MM.1S (cell line): ENCODE measurements around the gene CNTRL.

Experiments used
- DNase-seq: peaks from one replicate; pipeline ENCODE4 v3.0.0-alpha.2; 2015
- H2AFZ ChIP-seq: fragments of 300-600 bp; sonication (generic); 2 replicates; pipeline ENCODE4 v1.6.0; 2016; ENCODE audit warnings: antibody characterized with exemption, low read length
- H3F3A ChIP-seq: fragments of 300-600 bp; sonication (generic); 2 replicates; pipeline ENCODE4 v1.6.1; 2016; ENCODE audit warnings: mild to moderate bottlenecking, antibody characterized with exemption, low read length, moderate library complexity, mixed read lengths; ENCODE audit not compliant: insufficient read depth
- H3K27ac ChIP-seq: fragments of 300-600 bp; sonication (generic); 2 replicates; pipeline ENCODE4 v1.5.1; 2016; ENCODE audit warnings: mild to moderate bottlenecking, low read length
- H3K27me3 ChIP-seq: fragments of 300-600 bp; sonication (generic); replicated peaks from 2 replicates; pipeline ENCODE4 v1.6.0; 2016; ENCODE audit warnings: low read length; ENCODE audit not compliant: insufficient read depth
- H3K36me3 ChIP-seq: fragments of 300-600 bp; sonication (generic); replicated peaks from 2 replicates; pipeline ENCODE4 v1.6.1; 2016; ENCODE audit warnings: mild to moderate bottlenecking, low read length, mixed read lengths; ENCODE audit not compliant: insufficient read depth
- H3K4me1 ChIP-seq: fragments of 300-600 bp; sonication (generic); 2 replicates; pipeline ENCODE4 v1.6.1; 2016; ENCODE audit warnings: low read length, mixed read lengths
- H3K4me2 ChIP-seq: fragments of 300-600 bp; sonication (generic); 2 replicates; pipeline ENCODE4 v1.6.0; 2016; ENCODE audit warnings: low read depth, low read length
- H3K4me3 ChIP-seq: fragments of 300-600 bp; sonication (generic); 2 replicates; pipeline ENCODE4 v1.5.1; 2016; ENCODE audit warnings: low read length, mixed read lengths
- H3K79me2 ChIP-seq: fragments of 300-600 bp; sonication (generic); 2 replicates; pipeline ENCODE4 v1.6.1; 2016; ENCODE audit warnings: mixed run types, low read length, mixed read lengths
- H3K9ac ChIP-seq: fragments of 300-600 bp; sonication (generic); 2 replicates; pipeline ENCODE4 v1.6.1; 2016; ENCODE audit warnings: low read length, mixed read lengths
- H3K9me2 ChIP-seq: fragments of 300-600 bp; sonication (generic); replicated peaks from 2 replicates; pipeline ENCODE4 v1.6.1; 2016; ENCODE audit warnings: mild to moderate bottlenecking, low read length, mixed read lengths; ENCODE audit not compliant: insufficient read depth
- H3K9me3 ChIP-seq: fragments of 300-600 bp; sonication (generic); replicated peaks from 2 replicates; pipeline ENCODE4 v1.6.1; 2016; ENCODE audit warnings: mild to moderate bottlenecking, low read length, mixed read lengths; ENCODE audit not compliant: insufficient read depth
- H4K20me1 ChIP-seq: fragments of 300-600 bp; sonication (generic); 2 replicates; pipeline ENCODE4 v1.6.1; 2016; ENCODE audit warnings: mild to moderate bottlenecking, low read length, moderate library complexity, mixed read lengths; ENCODE audit not compliant: insufficient read depth
- EZH2 ChIP-seq: fragments of 300-600 bp; sonication (generic); optimal IDR thresholded peaks from 2 replicates; pipeline ENCODE3; 2017; ENCODE audit warnings: low read depth, mild to moderate bottlenecking, antibody characterized with exemption, low read length, mixed read lengths
- EZH2phosphoT487 ChIP-seq: fragments of 300-600 bp; sonication (generic); IDR thresholded peaks from 2 replicates; pipeline ENCODE4 v1.6.1; 2018; ENCODE audit warnings: antibody characterized with exemption, low read length
- TF ChIP-seq, protein P1 (sequence below): fragments of 300-600 bp; sonication (generic); IDR thresholded peaks from 2 replicates; pipeline ENCODE4 v1.5.1; 2016; ENCODE audit warnings: antibody characterized with exemption, low read length, mixed read lengths

CNTRL gene

DNA sequence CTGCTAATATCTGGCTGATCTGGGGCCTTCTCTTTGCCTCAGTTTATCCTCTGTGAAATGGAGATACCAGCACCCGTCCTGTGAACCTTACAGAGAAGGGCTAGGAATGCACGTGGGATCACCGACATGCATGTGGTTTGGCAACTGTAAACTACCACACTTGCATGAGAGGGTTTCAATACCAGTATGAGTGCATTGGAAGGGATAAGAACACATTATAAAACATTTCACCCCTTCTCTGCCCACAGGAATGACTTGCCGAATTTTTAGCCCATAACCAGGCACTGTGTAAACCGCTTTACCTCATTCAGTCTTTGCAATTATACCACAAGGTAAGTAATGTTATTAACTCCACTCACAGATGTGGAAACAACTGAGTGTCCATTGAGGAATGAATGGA lies 135.8 kb downstream of the CNTRL start:
- Histone ChIP-seq H3K9ac (no peak overlapping the region), H3K4me1 (peaks cover 15% of the 10 kb centered on the region), H3K9me3 (no peaks in the 10 kb centered on the region), H3K9me2 (no peaks in the 10 kb centered on the region), H3K27me3 (no peaks in the 10 kb centered on the region), H3K36me3 (no peaks in the 10 kb centered on the region), H3K79me2 (no peaks in the 10 kb centered on the region), H2AFZ (no peak overlapping the region), H3K4me2 (no peak overlapping the region), H3K27ac (no peak overlapping the region), H4K20me1 (no peaks in the 10 kb centered on the region), H3K4me3 (no peak overlapping the region), H3F3A (no peaks in the 10 kb centered on the region)
- no peak for TF ChIP-seq EZH2
- TF ChIP-seq EZH2phosphoT487: no peak
- TF ChIP-seq, protein P1, sequence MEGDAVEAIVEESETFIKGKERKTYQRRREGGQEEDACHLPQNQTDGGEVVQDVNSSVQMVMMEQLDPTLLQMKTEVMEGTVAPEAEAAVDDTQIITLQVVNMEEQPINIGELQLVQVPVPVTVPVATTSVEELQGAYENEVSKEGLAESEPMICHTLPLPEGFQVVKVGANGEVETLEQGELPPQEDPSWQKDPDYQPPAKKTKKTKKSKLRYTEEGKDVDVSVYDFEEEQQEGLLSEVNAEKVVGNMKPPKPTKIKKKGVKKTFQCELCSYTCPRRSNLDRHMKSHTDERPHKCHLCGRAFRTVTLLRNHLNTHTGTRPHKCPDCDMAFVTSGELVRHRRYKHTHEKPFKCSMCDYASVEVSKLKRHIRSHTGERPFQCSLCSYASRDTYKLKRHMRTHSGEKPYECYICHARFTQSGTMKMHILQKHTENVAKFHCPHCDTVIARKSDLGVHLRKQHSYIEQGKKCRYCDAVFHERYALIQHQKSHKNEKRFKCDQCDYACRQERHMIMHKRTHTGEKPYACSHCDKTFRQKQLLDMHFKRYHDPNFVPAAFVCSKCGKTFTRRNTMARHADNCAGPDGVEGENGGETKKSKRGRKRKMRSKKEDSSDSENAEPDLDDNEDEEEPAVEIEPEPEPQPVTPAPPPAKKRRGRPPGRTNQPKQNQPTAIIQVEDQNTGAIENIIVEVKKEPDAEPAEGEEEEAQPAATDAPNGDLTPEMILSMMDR: no peak
- DNase-seq: no peak

DNA sequence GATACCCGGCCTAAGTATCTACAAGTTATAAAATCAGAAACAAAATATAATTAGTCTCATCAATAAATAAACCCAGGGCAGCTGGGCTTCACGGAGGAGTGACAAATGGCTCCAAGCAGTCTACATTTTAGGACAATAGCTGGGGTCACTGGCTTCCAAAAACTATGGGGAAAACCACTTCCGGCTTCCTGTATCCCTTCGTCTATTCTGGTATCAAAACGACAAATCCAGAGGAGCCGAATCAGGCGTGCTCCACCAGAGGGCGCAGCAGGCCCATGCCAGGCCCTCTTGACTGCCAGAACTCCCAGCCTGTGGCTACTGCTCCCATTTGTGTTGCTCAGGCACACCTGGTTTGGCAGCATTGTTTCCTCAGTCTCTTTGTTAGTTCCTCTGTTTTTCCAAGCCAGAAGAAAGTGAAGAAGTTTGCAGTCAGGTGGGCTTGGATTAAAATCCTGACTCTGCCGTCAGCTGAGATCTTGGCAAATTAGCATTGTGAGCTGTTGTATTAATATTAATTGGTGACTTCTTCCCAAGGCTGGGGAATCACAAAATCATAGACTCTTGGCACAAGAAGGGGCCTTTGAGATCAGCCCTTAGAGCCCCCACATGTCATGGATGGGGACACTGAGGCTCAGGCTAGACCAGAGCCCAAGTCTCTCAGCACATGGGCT lies 138.5 kb downstream of the CNTRL start:
- Histone ChIP-seq H3K9me3 (no peaks in the 10 kb centered on the region), H3K79me2 (no peaks in the 10 kb centered on the region), H3K27me3 (no peaks in the 10 kb centered on the region), H4K20me1 (no peaks in the 10 kb centered on the region), H3K9me2 (no peaks in the 10 kb centered on the region), H3K9ac (no peak overlapping the region), H3K4me2 (peak overlapping the region; percentile 3; the same call in 1 of the 2 replicates), H2AFZ (peak overlapping the region; percentile 43; the same call in 1 of the 2 replicates), H3K36me3 (no peaks in the 10 kb centered on the region), H3K4me3 (no peak overlapping the region), H3K27ac (no peak overlapping the region), H3K4me1 (0 out of 2 replicates have a peak, but pooled peaks cover under 1% of the 10 kb centered on the region), H3F3A (no peaks in the 10 kb centered on the region)
- TF ChIP-seq, protein P1: peak; percentile 95
- no peak for TF ChIP-seq EZH2phosphoT487
- peak; percentile 61 for DNase-seq

DNA sequence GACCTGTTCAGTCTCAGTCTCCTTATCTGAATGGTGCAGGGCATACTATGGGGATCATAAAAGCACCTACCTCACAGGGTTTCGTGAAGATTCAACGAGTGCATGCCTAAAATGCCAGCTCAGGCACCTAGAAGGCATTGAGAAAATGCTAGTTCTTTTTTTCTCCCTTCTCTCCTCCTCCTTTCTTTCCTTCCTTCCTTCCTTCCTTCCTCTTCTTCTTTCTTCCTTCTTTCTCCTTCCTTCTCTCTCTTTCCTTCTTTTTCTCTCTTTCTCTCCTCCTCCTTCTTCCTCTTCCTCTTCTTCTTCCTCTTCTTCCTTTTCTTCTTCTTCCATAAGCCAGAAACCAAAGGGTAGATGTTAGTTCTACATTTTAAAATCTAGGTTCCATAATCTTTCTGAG lies 139.2 kb downstream of the CNTRL start:
- no peak overlapping the region for H3K27ac ChIP-seq
- H3K4me1 ChIP-seq: no peaks in the 10 kb centered on the region
- no peaks in the 10 kb centered on the region for H3K27me3 ChIP-seq
- no peaks in the 10 kb centered on the region for H3K79me2 ChIP-seq
- no peak overlapping the region for H3K4me2 ChIP-seq
- no peaks in the 10 kb centered on the region for H3F3A ChIP-seq
- H3K9me2 ChIP-seq: no peaks in the 10 kb centered on the region
- H4K20me1 ChIP-seq: no peaks in the 10 kb centered on the region
- no peak for TF ChIP-seq EZH2phosphoT487
- no peak for TF ChIP-seq EZH2
- TF ChIP-seq, protein P1: no peak
- no peak for DNase-seq
- H3K9ac ChIP-seq: no peak overlapping the region
- no peak overlapping the region for H3K4me3 ChIP-seq
- H3K36me3 ChIP-seq: no peaks in the 10 kb centered on the region
- H2AFZ ChIP-seq: no peak overlapping the region
- H3K9me3 ChIP-seq: no peaks in the 10 kb centered on the region
